Measurements from ENCODE around the gene FOXD4L6.
"Not testable (repeated sequence)": the region's sequence is repeated elsewhere in the genome, so short reads cannot be mapped to it uniquely, and the experiment has no call there.

GRCh38 chr9:41090922-41091321, 37.6 kb downstream of the FOXD4L6 start:
- TF ChIP-seq CTCF (conservative IDR thresholded peaks at IDR 0.05; ENCODE audit: low read length); EZH2phosphoT487 (IDR thresholded peaks at IDR 0.05; ENCODE audit: borderline replicate concordance, low read depth, low read length): not testable (repeated sequence)
